Activated CD8-positive, alpha-beta memory T cell treated with anti-CD3 and anti-CD28 coated beads, Interleukin-2, amount 50 U/mL, for 4 hours (primary cell): ENCODE measurements around the gene ZBTB21.

Experiments
- DNase-seq: peaks from one replicate; pipeline ENCODE4 v3.0.0-alpha.2; 2020

ZBTB21 gene

DNA sequence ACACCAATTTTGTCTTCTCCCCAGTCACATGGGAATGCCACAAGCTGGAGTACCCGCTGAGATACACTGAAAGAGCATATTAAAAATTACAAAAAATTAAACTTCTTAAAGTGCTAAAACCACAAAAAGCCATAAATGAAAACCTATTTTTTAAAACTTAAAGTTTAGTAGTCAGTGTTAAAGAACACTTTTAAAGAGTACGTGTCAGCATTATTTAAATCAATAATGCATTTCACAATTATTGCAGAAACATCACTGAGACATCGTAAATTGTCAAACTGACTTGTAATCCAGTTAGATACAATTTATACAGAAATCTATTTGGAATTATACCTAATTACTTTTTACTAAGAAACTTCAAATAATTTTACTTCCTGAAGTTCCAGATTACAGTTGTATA is 22.9 kb downstream of the ZBTB21 start:
- no peak for DNase-seq

DNA sequence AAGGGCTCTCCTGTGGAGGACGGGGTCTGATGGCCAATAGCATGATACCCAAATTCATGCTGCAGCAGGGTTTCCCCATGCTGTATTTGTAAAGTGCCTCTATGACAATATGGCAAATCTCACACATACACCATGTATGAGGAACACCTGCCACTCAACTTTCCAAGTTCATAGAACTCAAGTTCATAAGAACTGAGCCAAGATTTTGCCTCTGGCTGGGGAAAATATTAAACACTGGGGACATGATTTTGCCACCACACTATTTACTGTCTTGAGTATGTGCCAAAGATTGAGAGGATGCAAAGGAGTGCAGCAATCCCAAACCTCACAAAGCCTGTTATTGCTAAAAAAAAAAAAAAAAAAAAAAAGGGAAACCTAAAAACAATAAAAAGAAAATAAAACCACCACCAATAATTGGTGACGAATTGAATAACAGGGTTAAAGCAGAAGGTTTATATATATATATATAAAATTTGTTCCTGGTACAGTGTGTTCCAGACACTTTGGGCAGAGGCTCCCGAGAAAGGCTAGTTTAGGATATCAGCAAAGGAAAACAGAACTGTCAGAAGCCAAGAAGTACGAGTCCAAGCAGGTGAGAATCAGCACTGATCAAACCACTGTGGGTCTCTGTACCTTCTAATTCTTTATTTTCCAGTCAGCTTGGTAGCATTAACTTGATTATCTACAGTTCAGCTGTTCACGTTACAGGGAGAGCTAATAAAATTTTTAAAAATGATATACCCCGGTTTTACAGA is 24.3 kb downstream of the ZBTB21 start:
- no peak for DNase-seq

DNA sequence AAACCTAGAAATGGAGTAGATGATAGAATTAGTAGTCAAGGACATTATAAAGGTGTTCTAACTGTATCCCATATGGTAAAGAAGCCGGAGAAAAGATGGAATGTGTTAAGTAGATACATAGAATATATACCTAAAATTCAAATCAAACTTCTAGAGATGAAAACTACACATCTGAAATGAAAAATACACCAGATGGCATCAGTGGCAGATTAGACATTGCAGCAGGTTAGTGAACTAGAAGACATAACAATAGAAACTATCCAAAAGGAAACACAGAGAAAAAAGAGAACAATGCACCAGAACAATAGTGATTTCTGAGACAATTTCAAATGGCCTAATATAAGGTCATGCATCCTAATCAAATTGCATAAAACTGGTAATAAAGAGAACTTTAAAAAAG is 26.9 kb downstream of the ZBTB21 start:
- no peak for DNase-seq

DNA sequence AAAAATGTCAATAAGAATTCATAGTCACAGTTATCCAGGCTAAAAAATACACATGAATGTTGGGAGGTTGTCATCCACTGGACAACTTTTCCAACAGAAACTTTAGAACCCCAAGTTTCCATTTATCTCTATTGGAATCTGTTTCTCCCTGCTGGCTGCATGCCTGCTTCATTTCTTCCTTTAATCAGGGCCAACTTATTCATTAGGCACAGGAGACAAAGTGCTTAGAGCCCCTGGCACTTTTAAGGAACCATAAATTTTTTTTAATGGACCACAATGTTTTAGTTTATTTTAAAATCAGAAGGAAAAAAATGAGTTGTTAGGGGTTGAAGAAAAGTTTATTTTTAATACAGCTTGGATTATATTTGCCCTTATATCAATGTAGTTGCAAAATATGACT is 29.6 kb downstream of the ZBTB21 start:
- no peak for DNase-seq

DNA sequence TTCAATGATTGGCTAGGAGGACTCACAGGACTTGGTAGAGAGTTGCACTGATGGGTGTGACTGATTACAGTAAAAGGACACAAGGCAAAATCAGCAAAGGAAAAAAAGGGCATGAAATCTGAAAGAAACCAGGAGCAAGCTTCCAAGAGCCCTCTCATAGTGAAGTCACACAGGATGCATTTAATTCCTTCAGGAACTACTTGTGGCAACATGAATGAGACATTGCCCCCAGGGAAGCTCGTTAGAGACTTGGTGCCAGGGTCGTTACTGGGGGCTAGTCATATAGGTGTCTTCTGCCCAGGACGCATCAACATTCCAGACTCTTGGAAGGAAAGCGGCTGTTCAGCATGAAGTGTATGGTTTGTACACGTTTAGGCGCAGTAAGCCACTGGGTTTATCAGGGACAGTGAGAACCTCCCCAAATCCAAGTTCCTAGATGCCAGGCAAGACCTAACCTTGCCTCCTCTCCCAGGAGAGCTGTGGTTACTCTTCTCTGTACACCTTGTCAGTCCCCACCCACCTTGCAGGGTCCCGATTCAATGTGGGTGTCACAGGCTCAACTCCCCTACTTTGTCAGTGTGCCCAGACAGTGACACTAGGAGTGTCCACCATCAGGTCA is 30.3 kb downstream of the ZBTB21 start:
- DNase-seq, result no peak

DNA sequence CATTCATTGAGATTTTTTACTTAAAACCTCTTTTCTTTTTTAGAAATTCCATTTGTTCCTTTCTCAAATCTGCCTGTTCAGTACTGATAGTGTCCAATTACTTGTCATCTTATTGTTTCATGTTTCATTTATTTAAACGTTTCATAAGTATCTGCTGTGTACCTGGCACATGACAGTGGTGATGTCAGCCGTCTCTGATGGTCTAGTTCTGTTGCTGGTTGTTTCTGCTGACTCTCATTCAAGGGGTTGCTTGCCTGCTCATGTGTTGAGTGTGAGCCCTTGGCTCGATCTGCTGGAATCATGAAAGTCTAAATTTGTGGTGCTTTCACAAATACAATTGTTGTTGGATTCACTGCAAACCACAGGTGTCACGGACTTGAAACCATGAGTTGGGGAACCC is 30.8 kb downstream of the ZBTB21 start:
- DNase-seq, result peak; percentile 1

DNA sequence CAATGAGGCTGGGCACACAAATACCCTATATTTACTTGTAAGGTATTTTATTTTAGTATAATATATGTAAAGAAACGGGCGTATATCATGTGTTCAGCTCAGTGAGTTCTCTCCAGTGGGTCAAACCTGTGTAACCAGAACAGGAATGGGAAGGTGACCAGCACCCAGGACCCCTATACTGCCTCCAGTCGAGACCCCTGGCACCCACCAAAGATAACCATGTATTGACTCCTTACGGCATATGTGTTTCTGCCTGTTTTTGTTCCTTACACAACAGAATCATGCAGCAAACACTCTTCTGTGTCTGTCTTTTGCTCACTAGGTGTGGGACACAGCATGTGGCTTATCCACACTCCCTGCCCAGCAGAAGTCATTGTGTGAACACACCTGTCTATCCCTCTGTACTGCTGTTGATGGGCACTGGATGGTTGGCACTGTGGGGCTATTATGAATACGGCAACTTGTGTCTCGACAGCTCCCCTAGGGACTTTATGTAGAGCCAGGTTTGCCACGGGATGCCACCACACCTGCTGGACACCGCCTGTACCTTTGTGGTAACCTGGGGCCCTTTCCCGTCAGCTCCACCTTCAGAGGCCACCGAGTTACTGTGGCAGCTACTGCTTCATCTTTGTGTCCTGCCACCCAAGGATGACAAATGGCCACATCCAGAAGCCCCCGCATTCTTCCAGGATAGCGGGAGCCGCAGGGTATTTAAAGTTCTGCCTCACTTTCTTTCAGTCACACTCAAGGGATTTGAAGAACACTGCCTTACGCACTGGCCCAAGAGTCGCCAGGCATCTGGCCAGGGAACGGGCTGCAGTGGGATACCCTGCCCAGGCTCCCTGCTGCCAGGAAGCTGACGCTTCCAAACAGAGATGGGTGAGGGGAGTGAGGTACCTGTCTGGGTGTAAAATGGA is 32.9 kb downstream of the ZBTB21 start:
- DNase-seq, result peak; percentile 5

DNA sequence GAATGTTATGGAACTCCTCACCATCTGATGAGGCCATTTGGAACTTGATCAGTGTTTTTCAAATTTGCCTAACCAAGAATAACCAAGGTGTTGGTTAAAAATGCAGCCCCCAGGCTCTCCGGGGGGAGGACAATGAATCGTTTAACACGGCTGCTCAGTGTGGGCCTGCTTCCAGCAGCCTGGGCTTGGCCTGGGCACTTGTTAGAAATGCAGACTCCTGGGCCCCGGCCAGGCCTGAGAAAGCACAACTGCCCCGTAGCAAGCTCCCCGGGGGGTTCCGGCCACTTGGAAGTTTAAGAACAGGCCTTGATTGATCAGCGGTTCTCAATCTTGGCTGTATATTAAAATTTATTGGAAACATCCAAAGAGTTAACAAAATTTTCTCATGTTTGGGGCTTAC is 33.5 kb downstream of the ZBTB21 start:
- DNase-seq, result peak; percentile 1

DNA sequence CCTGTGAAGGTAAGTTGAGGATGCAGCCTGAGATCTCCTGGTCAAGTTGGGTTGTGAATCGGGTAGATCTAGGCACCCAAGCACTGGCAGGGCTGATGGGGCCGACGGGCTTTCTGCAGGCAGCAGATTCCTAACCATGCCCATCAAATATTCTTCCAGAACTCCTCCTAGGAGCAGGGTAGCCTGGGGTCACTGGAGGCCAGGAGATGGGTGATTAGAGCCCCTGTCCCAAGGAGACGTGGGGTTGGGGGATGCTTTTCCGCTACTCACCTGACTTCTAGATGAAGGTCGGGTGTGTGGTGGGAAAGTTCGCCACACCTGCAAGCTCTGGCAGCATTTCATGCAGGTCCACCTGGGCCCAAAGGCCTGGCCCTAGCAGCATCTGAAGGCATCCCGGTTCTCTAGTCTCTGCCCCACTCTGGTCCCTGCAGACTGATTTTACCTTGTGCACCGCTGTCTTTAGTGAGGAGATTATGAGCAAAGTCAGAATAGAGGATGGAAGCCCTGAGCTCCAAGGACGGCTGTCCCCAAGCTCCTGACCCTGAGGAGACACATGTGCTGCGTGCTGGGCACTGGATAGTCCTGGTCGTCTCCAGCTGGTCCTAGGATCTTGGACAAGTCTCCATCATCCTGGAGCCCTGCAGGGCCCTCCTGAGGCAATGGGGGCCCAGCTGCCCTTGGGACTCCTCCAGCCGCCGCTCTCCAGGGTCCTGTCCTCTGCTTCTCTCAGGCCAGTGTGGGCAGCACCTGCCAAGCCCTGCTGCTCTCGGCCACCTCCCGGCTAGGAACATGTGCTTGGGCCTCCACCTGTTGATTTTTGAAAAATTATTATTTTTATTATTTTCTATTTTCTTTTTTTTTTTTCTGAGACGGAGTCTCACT is 34.5 kb downstream of the ZBTB21 start:
- DNase-seq, result peak; percentile 4

DNA sequence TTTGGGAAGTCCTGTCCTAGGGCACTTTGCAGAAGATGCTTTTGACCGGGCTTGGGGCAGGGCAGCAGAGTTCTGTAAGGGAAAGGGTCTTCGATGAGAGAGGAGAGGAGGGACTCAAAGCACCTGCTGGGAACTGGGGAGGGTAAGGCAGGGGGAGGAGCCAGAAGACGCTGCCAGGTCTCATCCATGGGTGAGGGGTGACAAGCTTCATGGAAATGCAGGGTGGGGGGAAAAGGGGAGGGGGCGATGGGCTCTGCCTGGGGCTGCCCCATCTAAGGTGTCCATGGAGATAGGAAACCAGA is 35.5 kb downstream of the ZBTB21 start:
- DNase-seq, result no peak

DNA sequence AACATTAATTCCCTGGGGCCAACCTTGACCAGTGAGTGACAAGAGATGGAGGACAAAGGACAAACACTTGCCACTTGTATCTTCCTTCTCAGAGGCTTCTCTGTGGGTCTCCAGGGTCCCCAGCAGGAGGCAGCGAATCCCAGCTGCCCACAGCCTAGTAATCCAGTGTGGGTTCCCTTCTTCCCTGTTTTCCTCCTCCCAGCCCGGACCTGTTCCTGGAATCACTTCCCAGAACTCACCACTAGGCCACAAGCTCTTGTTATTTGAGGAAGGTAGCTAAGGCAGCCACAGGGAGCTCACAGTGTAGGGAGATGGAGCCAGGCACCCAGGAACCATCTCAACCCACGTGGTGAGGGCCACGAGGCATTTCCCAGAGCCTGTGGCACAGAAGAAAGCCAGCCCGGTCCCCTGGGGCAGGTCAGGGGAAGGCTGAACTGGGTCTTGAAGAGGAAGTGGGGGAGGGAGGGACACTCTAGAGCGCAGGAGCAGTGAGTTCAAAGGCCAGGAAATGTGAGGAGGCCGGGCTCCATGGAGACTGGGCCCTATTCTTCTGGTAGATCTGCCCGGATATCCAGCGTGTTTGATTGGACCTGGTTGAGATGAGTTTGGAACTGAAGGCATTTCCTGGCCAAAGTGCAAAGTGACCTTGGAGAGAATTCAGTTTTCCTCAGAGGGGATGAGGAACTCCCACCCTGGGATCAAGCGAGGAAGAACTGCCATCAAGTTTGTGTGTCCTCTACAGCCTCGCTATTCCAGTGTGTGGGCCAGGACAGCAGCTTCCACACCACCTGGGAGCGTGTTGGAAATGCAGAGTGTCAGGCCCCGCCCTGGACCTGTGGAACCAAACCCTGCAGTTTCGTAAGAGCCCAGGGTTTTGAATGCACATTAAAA is 36.1 kb downstream of the ZBTB21 start:
- DNase-seq, result peak; percentile 9

DNA sequence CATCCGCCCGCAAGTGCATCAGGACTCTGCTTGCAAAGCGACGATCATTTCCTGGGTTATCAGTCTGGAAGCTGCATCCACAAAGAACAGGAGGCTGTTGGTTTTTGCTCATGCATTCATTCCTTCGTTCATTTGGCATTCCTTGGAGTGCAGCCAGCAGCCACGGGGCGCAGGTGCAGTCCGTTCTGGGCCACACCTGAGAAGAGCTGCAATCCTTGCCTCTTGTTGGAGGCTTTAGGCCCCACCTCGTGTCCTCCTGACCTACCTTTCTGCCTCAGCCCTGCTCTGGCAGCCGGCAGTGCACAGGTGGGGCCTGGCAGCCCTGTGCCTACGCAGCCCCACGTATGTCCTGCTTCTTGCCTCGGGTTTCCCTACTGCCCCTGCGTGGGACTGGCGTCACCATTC is 36.7 kb downstream of the ZBTB21 start:
- DNase-seq, result peak; percentile 11

DNA sequence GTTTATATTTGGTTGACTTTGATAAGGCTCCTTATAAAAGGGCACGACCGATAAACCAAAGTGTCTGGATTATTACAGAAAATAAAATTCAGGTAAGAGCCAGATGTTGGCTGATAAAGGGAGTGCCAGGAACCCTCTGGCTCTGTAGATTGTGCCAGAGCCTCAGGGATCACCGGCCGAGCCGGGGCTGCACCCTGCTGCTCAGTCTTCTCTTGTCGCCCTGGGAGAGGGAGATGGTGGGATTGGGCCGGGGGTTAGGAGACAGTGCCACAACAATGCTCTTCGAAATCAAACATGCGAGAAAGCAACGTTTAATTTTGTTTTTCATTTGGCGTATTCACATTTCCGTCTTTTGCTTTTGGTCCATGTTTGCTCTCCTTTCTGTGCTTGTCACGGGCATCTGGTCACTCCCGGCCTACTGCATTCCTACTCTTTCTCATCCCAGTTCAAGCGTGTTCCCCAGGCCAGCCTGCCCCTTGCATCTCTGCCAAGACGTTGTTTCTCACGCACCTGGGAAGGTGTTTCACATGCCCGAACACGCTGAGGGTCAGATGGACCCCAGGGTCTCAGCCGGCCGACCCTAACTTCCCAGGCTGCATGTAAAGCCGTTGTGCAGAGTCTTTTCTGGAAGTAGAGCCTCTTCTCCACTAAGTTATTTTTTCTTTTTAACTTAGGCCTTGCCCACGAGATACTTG is 37.5 kb downstream of the ZBTB21 start:
- no peak for DNase-seq

DNA sequence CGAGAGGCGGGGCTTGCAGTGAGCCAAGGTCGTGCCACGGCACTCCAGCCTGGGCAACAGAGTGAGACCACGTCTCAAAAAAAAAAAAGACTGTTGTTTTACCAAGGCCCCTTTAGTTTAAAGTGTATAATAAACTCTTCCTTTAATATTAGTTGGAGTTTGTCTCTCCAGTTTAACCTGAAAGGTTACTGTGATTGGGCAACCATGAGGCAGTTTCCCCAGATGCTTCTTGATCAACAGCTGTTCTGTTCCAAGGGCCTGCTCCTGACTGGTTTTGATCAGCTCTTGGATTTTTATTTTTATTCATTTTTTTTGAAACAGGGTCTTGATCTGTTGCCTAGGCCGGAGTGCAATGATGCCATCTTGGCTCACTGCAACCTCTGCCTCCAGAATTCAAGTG is 38.3 kb downstream of the ZBTB21 start:
- DNase-seq, result no peak

DNA sequence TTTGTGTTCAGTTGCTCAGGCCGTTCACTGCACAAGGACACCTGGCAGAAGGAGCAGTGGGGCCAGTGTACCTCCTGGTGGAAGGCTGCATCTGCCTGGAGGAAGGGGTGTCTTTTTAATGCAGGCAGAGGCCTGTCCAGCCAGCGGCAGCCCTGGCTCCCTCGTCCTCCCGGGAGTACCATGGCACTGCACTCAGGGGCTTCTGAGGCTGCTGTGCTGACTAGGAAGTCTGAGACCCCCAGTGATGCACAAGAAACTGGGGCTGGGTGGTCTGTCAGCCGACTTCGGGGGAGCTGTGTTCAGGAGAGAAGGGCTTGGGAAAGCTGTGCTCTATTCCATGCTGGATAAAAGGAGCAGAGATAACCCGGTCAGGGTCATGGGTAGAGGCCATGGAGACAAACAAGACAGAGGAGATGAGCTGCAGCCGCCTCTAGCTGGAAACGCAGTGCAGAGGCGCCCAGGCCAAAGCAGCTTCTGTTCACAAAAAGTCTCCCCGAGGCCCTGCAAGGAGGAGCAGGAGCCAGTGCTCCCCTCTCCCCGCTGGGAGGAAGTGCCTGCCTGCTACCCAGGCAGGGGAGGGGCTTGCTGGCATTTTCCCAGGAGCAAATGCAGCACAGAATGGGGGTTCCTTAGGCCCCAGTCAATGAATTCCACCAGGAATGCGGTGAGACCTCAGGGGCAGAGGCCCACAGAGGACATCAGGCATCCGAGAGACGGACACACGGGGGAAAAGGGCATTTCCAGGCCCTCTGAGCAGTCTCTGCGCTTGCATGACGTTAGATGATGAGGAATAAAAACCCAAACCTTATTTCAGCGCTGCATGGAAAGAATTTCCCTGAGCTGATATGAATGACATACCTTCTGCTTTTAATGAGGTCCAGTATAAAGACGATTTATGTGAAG is 39.2 kb downstream of the ZBTB21 start:
- no peak for DNase-seq

DNA sequence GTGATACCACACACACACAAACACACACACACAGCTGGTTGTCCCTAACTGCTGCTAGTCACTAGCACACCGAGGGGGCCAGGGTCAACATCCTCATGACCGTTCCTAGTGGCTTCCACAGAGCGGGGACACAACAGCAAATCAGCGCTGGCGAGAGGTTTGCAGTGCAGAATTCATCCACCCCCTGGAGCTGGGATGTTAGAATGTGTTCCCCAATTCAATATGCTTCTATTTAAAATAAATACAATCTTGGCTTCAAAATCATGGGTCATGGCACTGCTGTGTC is 40.1 kb downstream of the ZBTB21 start:
- DNase-seq, result no peak

DNA sequence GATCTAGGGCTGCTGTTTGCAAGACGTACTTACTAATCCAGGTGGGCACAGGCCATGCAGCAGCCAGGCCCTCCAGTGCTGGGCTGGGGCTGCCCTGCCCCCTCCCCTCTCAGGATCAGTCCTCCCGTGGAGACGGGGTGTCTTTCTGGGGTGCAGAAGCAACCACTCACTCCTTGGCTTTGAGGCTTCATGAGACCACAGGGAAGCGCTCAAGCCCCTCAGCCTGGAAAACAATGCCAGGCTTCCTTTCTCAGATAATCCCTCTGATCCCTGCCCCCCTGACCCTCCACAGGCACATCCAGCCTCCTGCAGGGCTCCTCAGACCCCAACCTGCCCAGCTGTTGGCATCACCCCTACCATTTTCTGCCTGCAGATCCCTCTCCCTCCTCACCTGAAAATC is 42.5 kb downstream of the ZBTB21 start:
- no peak for DNase-seq

DNA sequence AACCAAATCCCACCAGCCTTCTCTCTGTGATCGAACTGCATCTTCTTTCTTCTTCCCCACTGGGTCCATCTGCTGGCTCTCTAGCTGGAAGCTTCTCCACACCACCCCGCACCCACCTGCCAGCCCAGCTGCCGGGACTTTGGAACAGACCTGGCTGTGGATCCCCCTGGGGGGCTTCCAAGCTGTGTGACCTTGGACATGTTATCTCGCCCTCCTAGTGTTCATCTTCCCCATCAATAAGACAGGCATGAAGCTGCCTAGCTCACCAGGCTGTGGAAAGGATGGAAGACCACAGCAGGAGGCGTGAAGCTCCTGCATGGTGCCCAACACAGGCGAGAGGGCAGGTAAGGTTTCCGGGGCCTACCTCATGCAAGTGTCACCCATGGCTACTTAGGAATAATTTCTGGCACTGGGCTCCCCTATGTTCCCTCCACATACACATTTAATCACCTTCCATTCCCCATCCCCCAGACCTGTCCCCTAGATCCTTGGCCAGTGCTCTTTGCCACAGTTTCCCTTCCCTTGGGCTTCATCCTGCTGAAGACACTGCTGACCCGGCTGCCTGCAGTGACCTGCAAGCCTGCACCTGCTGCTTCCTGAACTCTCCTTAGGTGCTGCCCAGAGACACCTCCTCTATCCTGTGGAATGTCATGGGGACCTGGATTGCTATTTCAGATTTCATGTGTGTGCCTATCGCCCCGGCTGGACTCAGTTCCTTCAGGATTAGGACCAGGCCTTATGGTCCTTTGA is 43.1 kb downstream of the ZBTB21 start:
- DNase-seq, result no peak

DNA sequence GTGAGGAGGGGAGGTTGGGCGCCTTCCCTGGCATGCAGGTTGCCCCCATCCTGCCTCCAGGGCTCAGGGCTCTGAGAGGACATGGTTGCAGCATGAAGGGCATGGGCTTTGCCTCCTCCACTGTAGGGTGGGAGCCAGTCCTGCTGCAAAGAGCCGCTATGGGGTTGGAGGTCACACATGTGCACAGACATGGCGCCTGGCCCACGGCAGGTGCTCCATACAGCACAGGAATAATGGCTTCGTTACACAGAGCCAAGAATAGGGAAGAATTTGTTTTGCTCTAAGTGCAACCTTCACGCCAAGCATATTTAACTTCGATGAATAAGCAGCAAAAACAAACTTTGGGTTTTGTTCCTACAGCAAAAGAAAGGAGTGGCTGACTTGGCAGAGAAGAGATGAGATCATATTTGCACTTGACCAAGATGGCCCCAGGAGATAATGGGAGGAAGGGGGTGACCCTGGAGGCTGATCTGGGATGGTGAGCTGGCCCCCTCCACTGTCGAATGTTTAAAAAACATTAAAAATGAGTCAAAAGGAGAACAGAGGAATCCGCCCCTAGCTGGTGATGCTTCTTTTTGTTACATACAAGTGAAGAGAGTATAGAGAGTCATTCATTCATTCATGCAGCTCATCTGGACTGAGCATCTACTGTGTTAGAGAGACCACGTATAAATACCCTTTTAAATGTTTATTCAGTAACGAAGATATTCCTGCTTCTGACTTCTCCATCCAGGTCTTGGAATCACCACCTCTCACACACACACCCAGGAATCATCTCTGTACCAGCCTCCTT is 43.9 kb downstream of the ZBTB21 start:
- DNase-seq, result no peak
